ENCODE data around the gene OR10A2. TPM values are rescaled to one million over a fixed set of nuclear protein-coding genes. Genes with fewer than 3 reads are reported as not detected.

OR10A2 gene
- total and polyA plus RNA-seq, 12 donors: not detected

DNA sequence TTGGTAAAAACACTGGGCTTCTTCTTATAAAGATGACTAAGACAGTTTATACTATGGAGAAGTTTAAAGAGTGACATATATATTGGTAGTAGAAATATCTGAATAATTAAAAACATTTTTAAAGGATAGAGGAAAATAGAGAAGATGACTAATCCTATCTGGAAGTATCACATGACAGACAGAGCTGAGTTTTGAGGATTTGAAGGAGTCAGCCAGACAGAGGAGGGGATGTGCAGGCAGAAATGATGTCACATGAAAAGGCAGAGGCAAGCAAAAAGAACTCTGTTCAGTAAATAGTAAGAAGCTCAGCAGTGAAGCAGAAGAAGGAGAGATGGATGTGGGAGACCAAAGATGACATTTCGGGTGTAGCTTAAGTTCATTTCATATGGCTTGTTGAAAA, 1.6 kb downstream of the OR10A2 start:
- intact Hi-C loops (cut with DNase I): no loop called here

DNA sequence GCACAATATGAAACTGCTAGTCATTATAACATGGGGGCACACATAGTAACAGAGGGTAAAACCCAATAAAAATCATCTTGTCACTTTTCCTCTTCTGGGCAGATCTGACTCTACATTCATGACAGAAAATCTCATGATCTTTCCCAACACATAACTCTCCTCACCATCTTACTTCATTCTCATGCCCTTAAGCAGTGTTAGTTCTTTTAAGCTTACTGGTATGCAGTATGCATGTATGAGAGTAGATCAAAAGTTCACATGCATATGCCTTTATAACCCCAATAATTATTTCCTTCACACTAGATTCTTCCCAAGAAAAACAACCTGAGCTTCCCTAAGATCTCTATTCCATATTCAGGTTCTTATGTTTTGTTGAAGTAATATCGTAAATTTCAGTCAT, 8.4 kb downstream of the OR10A2 start:
- ATAC-seq (no peak), DNase-seq (no peak)
- H3K36me3 ChIP-seq: no peaks in the 10 kb centered on the region
- peaks cover 0 to 5% (median 0%) of the 10 kb centered on the region in 7 donors for H3K27me3 ChIP-seq
- WGBS, 2 donors: 84 to 91% methylated on average over 1 of the region's 1 CpG
- no peaks in the 10 kb centered on the region for H3K4me1 ChIP-seq
- no peaks in the 10 kb centered on the region for H3K9me3 ChIP-seq
- intact Hi-C loops (cut with DNase I): no loop called here
- H3K27ac ChIP-seq: no peak overlapping the region
- H3K4me3 ChIP-seq: no peak overlapping the region
- no peak for TF ChIP-seq CTCF (IDR thresholded peaks at IDR 0.05)

More for the DNA sequence above, 1.6 kb downstream of the OR10A2 start:
- Histone ChIP-seq H3K9me3 (no peaks in the 10 kb centered on the region), H3K27me3 (no peaks in the 10 kb centered on the region), H3K4me1 (no peaks in the 10 kb centered on the region), H3K4me3 (no peak overlapping the region), H3K27ac (no peak overlapping the region), H3K36me3 (no peaks in the 10 kb centered on the region)
- ATAC-seq (no peak), DNase-seq (no peak)
- no peak for TF ChIP-seq CTCF (IDR thresholded peaks at IDR 0.05)
- 85 to 88% methylated on average over 1 of the region's 1 CpG for WGBS, 2 donors

GRCh38 chr11:6875761-6876160, 12.9 kb downstream of the OR10A2 start:
- intact Hi-C loops (cut with DNase I): no loop called here
- peaks cover 0 to 5% (median 0%) of the 10 kb centered on the region in 7 donors for H3K27me3 ChIP-seq
- no peaks in the 10 kb centered on the region for H3K4me1 ChIP-seq
- H3K27ac ChIP-seq: no peak overlapping the region
- ATAC-seq (no peak), DNase-seq (no peak)
- H3K4me3 ChIP-seq: no peak overlapping the region
- no peaks in the 10 kb centered on the region for H3K36me3 ChIP-seq
- 78 to 88% methylated on average over 2 of the region's 2 CpGs for WGBS, 2 donors
- TF ChIP-seq CTCF (IDR thresholded peaks at IDR 0.05): no peak
- H3K9me3 ChIP-seq: peaks cover 0 to 8% (median 0%) of the 10 kb centered on the region in 11 donors

- no peak within 1 kb of the TSS for H3K27ac ChIP-seq
- no peak for TF ChIP-seq CTCF (IDR thresholded peaks at IDR 0.05)
- no peak within 1 kb of the TSS for H3K4me3 ChIP-seq
- peaks cover 0 to 8% (median 0%) of the 10 kb centered on the region in 11 donors for H3K9me3 ChIP-seq
- WGBS, 2 donors: 80 to 96% methylated on average over 1 of the region's 1 CpG
- H3K27me3 ChIP-seq: peaks cover 0 to 5% (median 0%) of the 10 kb centered on the region in 7 donors
- H3K4me1 ChIP-seq: no peaks in the 10 kb centered on the region
- ATAC-seq (no peak), DNase-seq (no peak)
- intact Hi-C loops (cut with DNase I): no loop called here
- no peaks in the 10 kb centered on the region for H3K36me3 ChIP-seq
Measured at GRCh38 chr11:6876325-6876724, 13.5 kb downstream of the OR10A2 start, which contains the start of gene OR10A4. Gene OR10A4 (plus strand): TSS chr11:6876625. CDS start chr11:6876648, 23 bp downstream.
